Neural progenitor cell (in vitro differentiated cells): ENCODE data around the gene XIRP1. TPM values are rescaled to one million over a fixed set of nuclear protein-coding genes. Genes with fewer than 3 reads are reported as not detected.

Experiments
- DNase-seq: peaks from one replicate; pipeline ENCODE4 v3.0.0-alpha.2; 2016; ENCODE audit warnings: low spot score
- H2AFZ ChIP-seq: fragments of 200-600 bp; sonication (generic); replicated peaks from 2 replicates; pipeline ENCODE4 v1.6.1; 2016; ENCODE audit warnings: antibody characterized with exemption
- H3F3A ChIP-seq: fragments of 200-600 bp; sonication (generic); 2 replicates; pipeline ENCODE4 v1.6.1; 2016; ENCODE audit warnings: antibody characterized with exemption, low read depth
- H3K27ac ChIP-seq: fragments of 200-600 bp; sonication (generic); 2 replicates; pipeline ENCODE4 v1.5.1; 2016; ENCODE audit warnings: mild to moderate bottlenecking
- H3K27me3 ChIP-seq: fragments of 200-600 bp; sonication (generic); 2 replicates; pipeline ENCODE4 v1.6.1; 2016; ENCODE audit warnings: mild to moderate bottlenecking, moderate library complexity
- H3K36me3 ChIP-seq: fragments of 200-600 bp; sonication (generic); 2 replicates; pipeline ENCODE4 v1.5.1; 2016
- H3K4me1 ChIP-seq: fragments of 200-600 bp; sonication (generic); 2 replicates; pipeline ENCODE4 v1.6.1; 2016; ENCODE audit warnings: mixed run types
- H3K4me2 ChIP-seq: fragments of 200-600 bp; sonication (generic); 2 replicates; pipeline ENCODE4 v1.6.1; 2016
- H3K4me3 ChIP-seq: fragments of 200-600 bp; sonication (generic); 2 replicates; pipeline ENCODE4 v1.5.1; 2016
- H3K79me2 ChIP-seq: fragments of 200-600 bp; sonication (generic); 2 replicates; pipeline ENCODE4 v1.6.1; 2016; ENCODE audit warnings: low read depth
- H3K9ac ChIP-seq: fragments of 200-600 bp; sonication (generic); 2 replicates; pipeline ENCODE4 v1.6.1; 2016
- H3K9me3 ChIP-seq: fragments of 200-600 bp; sonication (generic); 2 replicates; pipeline ENCODE4 v1.5.1; 2016; ENCODE audit warnings: low read depth
- H4K20me1 ChIP-seq: fragments of 200-600 bp; sonication (generic); 2 replicates; pipeline ENCODE4 v1.6.1; 2016; ENCODE audit warnings: low read depth
- H3K27ac Mint-ChIP-seq: 3 replicates; pipeline ENCODE4 v1.8.0; 2021; ENCODE audit warnings: mixed read lengths
- H3K27me3 Mint-ChIP-seq: 2 replicates; pipeline ENCODE4 v1.8.0; 2022; ENCODE audit warnings: low read depth, mild to moderate bottlenecking, inconsistent platforms, moderate library complexity, mixed read lengths; ENCODE audit not compliant: insufficient read depth
- H3K36me3 Mint-ChIP-seq: 3 replicates; pipeline ENCODE4 v1.8.0; 2021; ENCODE audit warnings: mixed read lengths
- H3K4me1 Mint-ChIP-seq: 3 replicates; pipeline ENCODE4 v1.8.0; 2021; ENCODE audit warnings: mixed read lengths
- H3K4me3 Mint-ChIP-seq: 3 replicates; pipeline ENCODE4 v1.8.0; 2021; ENCODE audit warnings: mild to moderate bottlenecking, moderate library complexity, mixed read lengths
- H3K9me3 Mint-ChIP-seq: 3 replicates; pipeline ENCODE4 v1.8.0; 2020; ENCODE audit warnings: mixed read lengths
- CTCF ChIP-seq: fragments of 200-600 bp; sonication (generic); IDR thresholded peaks from 2 replicates; pipeline ENCODE4 v1.5.1; 2017; ENCODE audit warnings: antibody characterized with exemption, mild to moderate bottlenecking
- EZH2 ChIP-seq: fragments of 200-600 bp; sonication (generic); IDR thresholded peaks from 2 replicates; pipeline ENCODE4 v1.6.1; 2017; ENCODE audit warnings: antibody characterized with exemption, mild to moderate bottlenecking, moderate library complexity
- EZH2phosphoT487 ChIP-seq: fragments of 200-600 bp; sonication (generic); IDR thresholded peaks from 2 replicates; pipeline ENCODE4 v1.6.1; 2017; ENCODE audit warnings: antibody characterized with exemption
- total RNA-seq: library from RNA; depleted of rRNA; stranded (reverse); fragments of >200 nt; gene quantifications from 2 replicates; pipeline ENCODE4 v1.2.3, GENCODE V29; 2015; ENCODE audit warnings: low replicate concordance

The XIRP1 gene
- total RNA-seq, 1 donor from 2014 or later, result not detected

- Histone ChIP-seq H3K27me3 (no peaks in the 10 kb centered on the region), H3K4me2 (no peak overlapping the region), H3K4me3 (no peak overlapping the region), H3K9me3 (no peaks in the 10 kb centered on the region), H3K27ac (no peak overlapping the region), H3K4me1 (no peaks in the 10 kb centered on the region), H3F3A (no peaks in the 10 kb centered on the region), H3K79me2 (no peaks in the 10 kb centered on the region), H4K20me1 (no peaks in the 10 kb centered on the region), H3K9ac (no peak overlapping the region), H2AFZ (no peak overlapping the region), H3K36me3 (no peaks in the 10 kb centered on the region)
- no peak for TF ChIP-seq CTCF
- no peak for TF ChIP-seq EZH2phosphoT487
- no peak for TF ChIP-seq EZH2
- Mint-ChIP-seq H3K9me3 (no peaks in the 10 kb centered on the region), H3K4me1 (peaks cover 11% of the 10 kb centered on the region), H3K27me3 (peaks cover 10% of the 10 kb centered on the region), H3K36me3 (no peaks in the 10 kb centered on the region), H3K4me3 (no peak overlapping the region), H3K27ac (peak overlapping the region; percentile 73)
- no peak for DNase-seq
Measured at GRCh38 chr3:39189150-39189958, 3.0 kb downstream of the XIRP1 start.

- peaks cover 11% of the 10 kb centered on the region for H3K4me1 Mint-ChIP-seq
- no peak overlapping the region for H3K27ac Mint-ChIP-seq
- Histone ChIP-seq H3K36me3 (no peaks in the 10 kb centered on the region), H3K79me2 (no peaks in the 10 kb centered on the region), H3F3A (no peaks in the 10 kb centered on the region), H3K4me1 (no peaks in the 10 kb centered on the region), H4K20me1 (no peaks in the 10 kb centered on the region), H3K27ac (no peak overlapping the region), H2AFZ (no peak overlapping the region), H3K9ac (no peak overlapping the region), H3K9me3 (no peaks in the 10 kb centered on the region), H3K4me3 (no peak overlapping the region), H3K27me3 (no peaks in the 10 kb centered on the region), H3K4me2 (no peak overlapping the region)
- no peak for DNase-seq
- H3K9me3 Mint-ChIP-seq, result no peaks in the 10 kb centered on the region
- no peaks in the 10 kb centered on the region for H3K36me3 Mint-ChIP-seq
- no peak overlapping the region for H3K4me3 Mint-ChIP-seq
- TF ChIP-seq EZH2phosphoT487, result no peak
- no peak for TF ChIP-seq EZH2
- no peak for TF ChIP-seq CTCF
- peaks cover 10% of the 10 kb centered on the region for H3K27me3 Mint-ChIP-seq
Measured at GRCh38 chr3:39188271-39189149, 3.9 kb downstream of the XIRP1 start.

GRCh38 chr3:39187372-39188155 is 4.8 kb downstream of the XIRP1 start:
- H3K4me3 ChIP-seq, result no peak overlapping the region
- H3K27ac Mint-ChIP-seq, result peak overlapping the region; percentile 69
- peaks cover 12% of the 10 kb centered on the region for H3K27me3 Mint-ChIP-seq
- H3K27me3 ChIP-seq, result no peaks in the 10 kb centered on the region
- H3K36me3 ChIP-seq, result no peaks in the 10 kb centered on the region
- H3K9me3 Mint-ChIP-seq, result no peaks in the 10 kb centered on the region
- H4K20me1 ChIP-seq, result no peaks in the 10 kb centered on the region
- no peak for TF ChIP-seq CTCF
- TF ChIP-seq EZH2phosphoT487, result no peak
- TF ChIP-seq EZH2, result no peak
- H3K9me3 ChIP-seq, result no peaks in the 10 kb centered on the region
- no peaks in the 10 kb centered on the region for H3K36me3 Mint-ChIP-seq
- H3K4me1 Mint-ChIP-seq, result peaks cover 17% of the 10 kb centered on the region
- no peak overlapping the region for H3K4me2 ChIP-seq
- no peaks in the 10 kb centered on the region for H3K79me2 ChIP-seq
- H3K4me1 ChIP-seq, result no peaks in the 10 kb centered on the region
- H3K27ac ChIP-seq, result no peak overlapping the region
- H3K9ac ChIP-seq, result no peak overlapping the region
- DNase-seq, result no peak
- no peak overlapping the region for H2AFZ ChIP-seq
- H3F3A ChIP-seq, result no peaks in the 10 kb centered on the region
- no peak overlapping the region for H3K4me3 Mint-ChIP-seq
